Stimulated activated CD8-positive, alpha-beta memory T cell treated with anti-CD3 and anti-CD28 coated beads, Interleukin-12 subunit alpha, Interleukin-12 subunit beta, amount 100 ng/mL, for 4 hours (primary cell): ENCODE results near the gene DMBT1.
"Not testable (repeated sequence)": the region's sequence is repeated elsewhere in the genome, so short reads cannot be mapped to it uniquely, and the experiment has no call there.

Source experiments
- DNase-seq: peaks from one replicate; pipeline ENCODE4 v3.0.0-alpha.2; 2020; ENCODE audit warnings: low read depth

The DMBT1 gene

GRCh38 chr10:122549636-122550035 is 10.9 kb upstream of the DMBT1 start:
- no peak for DNase-seq

- no peak for DNase-seq
Measured at GRCh38 chr10:122550427-122550826, 10.1 kb upstream of the DMBT1 start.

GRCh38 chr10:122550983-122551382 is 9.6 kb upstream of the DMBT1 start:
- no peak for DNase-seq

GRCh38 chr10:122551450-122551849 is 9.1 kb upstream of the DMBT1 start:
- DNase-seq, result no peak

- no peak for DNase-seq
Measured at GRCh38 chr10:122553341-122553740, 7.2 kb upstream of the DMBT1 start.

- no peak for DNase-seq
Measured at GRCh38 chr10:122554131-122555036, 6.2 kb upstream of the DMBT1 start.

GRCh38 chr10:122555442-122555841 is 5.1 kb upstream of the DMBT1 start:
- no peak for DNase-seq

- DNase-seq, result no peak
Measured at GRCh38 chr10:122557516-122557915, 3.0 kb upstream of the DMBT1 start.

GRCh38 chr10:122558452-122558851 is 2.1 kb upstream of the DMBT1 start:
- DNase-seq, result no peak

- DNase-seq, result no peak
Measured at GRCh38 chr10:122559228-122559627, 1.3 kb upstream of the DMBT1 start.

GRCh38 chr10:122561212-122561611 is 658 bp downstream of the DMBT1 start:
- DNase-seq, result no peak

GRCh38 chr10:122561792-122562191 is 1.2 kb downstream of the DMBT1 start:
- no peak for DNase-seq

GRCh38 chr10:122564980-122565379 is 4.4 kb downstream of the DMBT1 start:
- no peak for DNase-seq

- DNase-seq, result peak; percentile 28
Measured at GRCh38 chr10:122565766-122566206, 5.2 kb downstream of the DMBT1 start.

- DNase-seq, result no peak
Measured at GRCh38 chr10:122566632-122567031, 6.1 kb downstream of the DMBT1 start.

- DNase-seq, result no peak
Measured at GRCh38 chr10:122567056-122567660, 6.6 kb downstream of the DMBT1 start.

- DNase-seq, result no peak
Measured at GRCh38 chr10:122568551-122568950, 8.0 kb downstream of the DMBT1 start.

GRCh38 chr10:122570920-122571319 is 10.4 kb downstream of the DMBT1 start:
- no peak for DNase-seq

GRCh38 chr10:122571892-122572291 is 11.3 kb downstream of the DMBT1 start:
- DNase-seq, result no peak

GRCh38 chr10:122575776-122576175 is 15.2 kb downstream of the DMBT1 start:
- no peak for DNase-seq

- no peak for DNase-seq
Measured at GRCh38 chr10:122576291-122576690, 15.7 kb downstream of the DMBT1 start.

GRCh38 chr10:122577311-122577885 is 16.8 kb downstream of the DMBT1 start:
- no peak for DNase-seq

GRCh38 chr10:122586070-122586469 is 25.5 kb downstream of the DMBT1 start:
- not testable (repeated sequence) for DNase-seq
